K562 (cell line): ENCODE results near the gene THAP2. TPM values are rescaled to one million over a fixed set of nuclear protein-coding genes. Genes with fewer than 3 reads are reported as not detected.

Experiments used
- ARNT ChIP-seq, 2 experiments: fragments of 450-650 bp; IDR thresholded peaks; 2 replicates each; pipeline ENCODE4 v1.6.1; 2016; ENCODE audit warnings: mild to moderate bottlenecking in 1 of 2
- BCOR ChIP-seq: fragments of 450-650 bp; IDR thresholded peaks from 2 replicates; pipeline ENCODE4 v1.6.1; 2016
- EP300 ChIP-seq: IDR thresholded peaks from 2 replicates; pipeline ENCODE4 v1.6.1; 2012; ENCODE audit warnings: low read length, improper control_type of control experiment
- ESRRA ChIP-seq: fragments of 450-650 bp; IDR thresholded peaks from 2 replicates; pipeline ENCODE4 v1.6.1; 2014; ENCODE audit warnings: low read depth, mild to moderate bottlenecking, moderate library complexity, borderline replicate concordance
- FOXO4 ChIP-seq: fragments of 450-650 bp; formaldehyde crosslinking; IDR thresholded peaks from 2 replicates; pipeline ENCODE4 v1.4.0; 2020; ENCODE audit warnings: mild to moderate bottlenecking, moderate library complexity
- NFXL1 ChIP-seq: fragments of 450-650 bp; formaldehyde crosslinking; IDR thresholded peaks from 2 replicates; pipeline ENCODE4 v1.4.0; 2021; ENCODE audit warnings: mild to moderate bottlenecking
- PHB2 ChIP-seq: fragments of 450-650 bp; IDR thresholded peaks from 2 replicates; pipeline ENCODE4 v1.6.1; 2017; ENCODE audit warnings: low read depth
- RBM39 ChIP-seq: fragments of 200-400 bp; formaldehyde crosslinking; optimal IDR thresholded peaks from 2 replicates; pipeline ENCODE3; 2018; ENCODE audit warnings: low read depth, low read length
- TSHZ1 ChIP-seq: fragments of 250-450 bp; sonication (Bioruptor Pico); IDR thresholded peaks from 2 replicates; pipeline ENCODE4 v1.4.0; 2020; ENCODE audit warnings: mild to moderate bottlenecking, moderate library complexity
- ZBTB5 ChIP-seq: fragments of 450-650 bp; IDR thresholded peaks from 2 replicates; pipeline ENCODE4 v1.6.1; 2017; ENCODE audit warnings: antibody characterized with exemption
- ZNF586 ChIP-seq: fragments of 450-650 bp; formaldehyde crosslinking; conservative IDR thresholded peaks from 2 replicates; pipeline ENCODE4 v1.4.0; 2020; ENCODE audit warnings: mild to moderate bottlenecking, moderate library complexity
- ZNF609 ChIP-seq: sonication (generic); formaldehyde crosslinking; IDR thresholded peaks from 2 replicates; pipeline ENCODE4 v1.8.1; 2023; ENCODE audit warnings: missing genetic modification reagents, mild to moderate bottlenecking, borderline replicate concordance
- polyA plus RNA-seq, 8 experiments: library from polyadenylated mRNA; depleted of rRNA in 4 of 8; stranded (reverse) in 5 of 8; unstranded in 3 of 8; fragments of >200 nt; fragmentation: Nextera tagmentation in 2 of 8; fragmentation: Illumina TruSeq in 1 of 8; extraction: Ambion mirVana in 2 of 8; extraction: Trizol in 1 of 8; gene quantifications; 2 replicates each; pipeline versions ENCODE4 v1.2.1 to v1.2.3, GENCODE V29; 2011 to 2014; ENCODE audit warnings: inconsistent platforms in 1 of 8, missing spikeins in 1 of 8
- total RNA-seq, 7 experiments: library from RNA; depleted of rRNA in 6 of 7; stranded (reverse); fragments of >200 nt in 6 of 7; fragmentation: Illumina TruSeq in 2 of 7; extraction: Trizol in 2 of 7; gene quantifications; 2 replicates each; pipeline versions ENCODE4 v1.2.1 to v1.2.3, GENCODE V29; 2011 to 2021; ENCODE audit warnings: low replicate concordance in 1 of 7

The THAP2 gene
- total and polyA plus RNA-seq, 9 of the 15 experiments (the other 6 are each of a cell fraction or from before 2014, with no cell fraction given), result 1.8 to 18.9 (median 7.3) TPM

- TF ChIP-seq ZBTB5, result no peak
- TF ChIP-seq EP300, result no peak
- peak; percentile 24 to 51; a peak in 2 of 4 replicates for TF ChIP-seq ARNT (IDR thresholded peaks at IDR 0.05)
- no peak for TF ChIP-seq PHB2
- TF ChIP-seq TSHZ1 (CRISPR knock-in tag), result no peak
- no peak for TF ChIP-seq RBM39
- TF ChIP-seq ZNF609, result no peak
- TF ChIP-seq NFXL1 (CRISPR knock-in tag), result no peak
- TF ChIP-seq ESRRA, result no peak
- TF ChIP-seq BCOR, result peak; percentile 48; the same call in 1 of the 2 replicates
- no peak for TF ChIP-seq ZNF586 (CRISPR knock-in tag)
- no peak for TF ChIP-seq FOXO4 (CRISPR knock-in tag)
Measured at GRCh38 chr12:71685312-71685906, 21.3 kb downstream of the THAP2 start (continued).
